IMR-90 (cell line): ENCODE data around the gene ATP2B2. TPM values are rescaled to one million over a fixed set of nuclear protein-coding genes. Genes with fewer than 3 reads are reported as not detected.

Experiments used
- ATAC-seq: fragments of 200-7000 bp; cut with Tn5 transposase; 2 replicates; pipeline ENCODE4 v1.9.1; 2020; ENCODE audit warnings: low read depth, mild to moderate bottlenecking, moderate library complexity
- BruUV-seq: library from RNA; stranded (reverse); fragments of 400-500 nt; replicated peaks from 2 replicates; lab custom pipeline; 2021; lab: Mats Ljungman, UMichigan
- CTCF ChIA-PET: fragments of 300-600 bp; formaldehyde crosslinking; extraction: SDS; loops from one replicate; lab custom pipeline; 2021; ENCODE audit warnings: antibody characterized with exemption; lab: Yijun Ruan, JAX
- POLR2A ChIA-PET: fragments of 300-600 bp; sonication (Branson Sonifier 250); formaldehyde crosslinking; loops from one replicate; lab custom pipeline; 2022; ENCODE audit warnings: antibody characterized with exemption; ENCODE audit not compliant: unreplicated experiment; lab: Charles Lee
- DNase-seq: peaks from one replicate; pipeline ENCODE4 v3.0.0; 2013
- H2AFZ ChIP-seq: replicated peaks from 2 replicates; pipeline ENCODE3; 2013; ENCODE audit warnings: low read length, mild to moderate bottlenecking; ENCODE audit not compliant: poor library complexity
- H2AK5ac ChIP-seq: 2 replicates; pipeline ENCODE4 v1.6.1; 2013; ENCODE audit warnings: low read depth, low read length, inconsistent platforms
- H2AK9ac ChIP-seq: replicated peaks from 2 replicates; pipeline ENCODE3; 2013; ENCODE audit warnings: mild to moderate bottlenecking, low read depth, low read length, moderate library complexity; ENCODE audit not compliant: poor library complexity
- H2BK120ac ChIP-seq: 2 replicates; pipeline ENCODE4 v1.6.1; 2013; ENCODE audit warnings: low read depth, low read length, inconsistent platforms
- H2BK15ac ChIP-seq: 3 replicates; pipeline ENCODE4 v1.6.1; 2013; ENCODE audit warnings: low read depth, low read length, inconsistent platforms
- H2BK20ac ChIP-seq: 2 replicates; pipeline ENCODE4 v1.6.1; 2013; ENCODE audit warnings: low read depth, mild to moderate bottlenecking, inconsistent platforms, low read length, moderate library complexity
- H2BK5ac ChIP-seq: 2 replicates; pipeline ENCODE4 v1.6.1; 2013; ENCODE audit warnings: mild to moderate bottlenecking, low read depth, low read length, inconsistent platforms; ENCODE audit not compliant: poor library complexity, severe bottlenecking
- H3K14ac ChIP-seq: replicated peaks from 2 replicates; pipeline ENCODE4 v1.6.1; 2013; ENCODE audit warnings: low read depth, low read length, inconsistent platforms
- H3K18ac ChIP-seq: 2 replicates; pipeline ENCODE4 v1.6.1; 2013; ENCODE audit warnings: low read depth, low read length, control low read depth
- H3K23ac ChIP-seq: 2 replicates; pipeline ENCODE4 v1.6.1; 2013; ENCODE audit warnings: low read depth, low read length, inconsistent platforms
- H3K27ac ChIP-seq: 2 replicates; pipeline ENCODE4 v1.5.1; 2013; ENCODE audit warnings: mild to moderate bottlenecking, control low read depth, low read length; ENCODE audit not compliant: insufficient read depth
- H3K27me3 ChIP-seq: 2 replicates; pipeline ENCODE4 v1.6.1; 2013; ENCODE audit warnings: low read length; ENCODE audit not compliant: control insufficient read depth, insufficient read depth
- H3K36me3 ChIP-seq: 2 replicates; pipeline ENCODE4 v1.6.1; 2013; ENCODE audit warnings: low read length, mixed read lengths; ENCODE audit not compliant: control insufficient read depth, insufficient read depth
- H3K4ac ChIP-seq: 2 replicates; pipeline ENCODE4 v1.6.1; 2013; ENCODE audit warnings: low read depth, low read length, inconsistent platforms
- H3K4me1 ChIP-seq: 2 replicates; pipeline ENCODE4 v1.6.1; 2013; ENCODE audit warnings: low read length, mixed read lengths; ENCODE audit not compliant: control insufficient read depth, insufficient read depth
- H3K4me2 ChIP-seq: 2 replicates; pipeline ENCODE4 v1.6.1; 2013; ENCODE audit warnings: low read depth, mild to moderate bottlenecking, control low read depth, low read length, moderate library complexity
- H3K4me3 ChIP-seq: 2 replicates; pipeline ENCODE4 v1.5.1; 2013; ENCODE audit warnings: low read depth, mild to moderate bottlenecking, control low read depth, low read length, moderate library complexity; ENCODE audit not compliant: insufficient read depth
- H3K56ac ChIP-seq: 2 replicates; pipeline ENCODE4 v1.6.1; 2013; ENCODE audit warnings: low read length, inconsistent platforms; ENCODE audit not compliant: insufficient read depth; ENCODE audit errors: extremely low read depth
- H3K79me1 ChIP-seq, 2 experiments: 2 replicates each; pipeline ENCODE4 v1.6.1; 2013; ENCODE audit warnings: low read length in 2 of 2, inconsistent platforms in 1 of 2, low read depth in 1 of 2
- H3K9ac ChIP-seq: 2 replicates; pipeline ENCODE4 v1.6.1; 2013; ENCODE audit warnings: low read depth, low read length, control low read depth
- H3K9me1 ChIP-seq: 2 replicates; pipeline ENCODE4 v1.6.1; 2013; ENCODE audit warnings: low read length, inconsistent platforms; ENCODE audit not compliant: insufficient read depth
- H3K9me3 ChIP-seq: 2 replicates; pipeline ENCODE4 v1.6.1; 2013; ENCODE audit warnings: low read length; ENCODE audit not compliant: control insufficient read depth, insufficient read depth
- H4K20me1 ChIP-seq: 2 replicates; pipeline ENCODE4 v1.6.1; 2013; ENCODE audit warnings: low read length, inconsistent platforms; ENCODE audit not compliant: insufficient read depth
- H4K5ac ChIP-seq: 2 replicates; pipeline ENCODE4 v1.6.1; 2013; ENCODE audit warnings: mild to moderate bottlenecking, low read depth, low read length, control low read depth
- H4K8ac ChIP-seq, 2 experiments: 2 replicates each; pipeline ENCODE4 v1.6.1; 2013; ENCODE audit warnings: low read depth in 2 of 2, low read length in 2 of 2, control low read depth in 1 of 2, inconsistent platforms in 1 of 2
- H4K91ac ChIP-seq: 2 replicates; pipeline ENCODE4 v1.6.1; 2013; ENCODE audit warnings: low read depth, low read length, inconsistent platforms; ENCODE audit not compliant: insufficient read depth
- BHLHE40 ChIP-seq: fragments of 150-350 bp; IDR thresholded peaks from 2 replicates; pipeline ENCODE4 v1.6.1; 2016; ENCODE audit warnings: mild to moderate bottlenecking, low read depth, low read length
- CEBPB ChIP-seq: IDR thresholded peaks from 2 replicates; pipeline ENCODE4 v1.6.1; 2012; ENCODE audit warnings: low read depth, low read length, improper control_type of control experiment
- CHD1 ChIP-seq: IDR thresholded peaks from 2 replicates; pipeline ENCODE4 v1.6.1; 2012; ENCODE audit warnings: low read depth, low read length, improper control_type of control experiment
- FOS ChIP-seq: fragments of 150-350 bp; IDR thresholded peaks from 2 replicates; pipeline ENCODE4 v1.6.1; 2016; ENCODE audit warnings: low read depth, low read length
- MAZ ChIP-seq: IDR thresholded peaks from 2 replicates; pipeline ENCODE4 v1.6.1; 2012; ENCODE audit warnings: low read depth, mild to moderate bottlenecking, low read length, improper control_type of control experiment, moderate library complexity, borderline replicate concordance
- NFE2L2 ChIP-seq: fragments of 150-350 bp; IDR thresholded peaks from 2 replicates; pipeline ENCODE4 v1.6.1; 2016; ENCODE audit warnings: low read depth, mild to moderate bottlenecking, low read length
- POLR2A ChIP-seq: IDR thresholded peaks from 2 replicates; pipeline ENCODE4 v1.6.1; 2012; ENCODE audit warnings: mild to moderate bottlenecking, low read depth, low read length
- WGBS, 2 experiments: methylation state at CpG; one replicate each; pipeline versions ENCODE4 v1.1.5 to v1.1.7; 2013; ENCODE audit warnings: missing lambda C conversion rate in 2 of 2; ENCODE audit not compliant: insufficient read length in 1 of 2; ENCODE audit errors: extremely low coverage in 2 of 2; 5-methylcytosine and 5-hydroxymethylcytosine counted together
- dilution Hi-C: fragments of 300-500 bp; cut with HindIII; formaldehyde crosslinking; loops from one replicate; pipeline ENCODE4 v1.14.3; 2018; ENCODE audit warnings: low sequenced_read_pairs; ENCODE audit not compliant: unreplicated experiment
- in situ Hi-C: fragments of 300-500 bp; cut with MboI; formaldehyde crosslinking; loops from 3 replicates; pipeline ENCODE4 v1.14.3; 2019; ENCODE audit warnings: low sequenced_read_pairs, inconsistent platforms, mixed read lengths
- intact Hi-C: fragments of 100-400 bp; cut with micrococcal nuclease; formaldehyde crosslinking; loops from 2 replicates; pipeline ENCODE4 v1.10.0; 2022
- polyA plus RNA-seq, 3 experiments: library from polyadenylated mRNA; depleted of rRNA; stranded (reverse); fragments of >200 nt; gene quantifications; 2 replicates each; pipeline ENCODE4 v1.2.3, GENCODE V29; 2012; ENCODE audit warnings: low replicate concordance in 1 of 3
- total RNA-seq: library from RNA; depleted of rRNA; stranded (reverse); fragments of >200 nt; gene quantifications from 2 replicates; pipeline ENCODE4 v1.2.3, GENCODE V29; 2012
- TF ChIP-seq, protein P1 (sequence below): conservative IDR thresholded peaks from 2 replicates; pipeline ENCODE4 v1.5.1; 2012; ENCODE audit warnings: mild to moderate bottlenecking, low read depth, low read length, improper control_type of control experiment
- TF ChIP-seq, protein P2 (sequence below): fragments of 150-350 bp; IDR thresholded peaks from 2 replicates; pipeline ENCODE4 v1.6.1; 2017; ENCODE audit warnings: mild to moderate bottlenecking, antibody characterized with exemption, low read length, low read depth

The ATP2B2 gene
- total and polyA plus RNA-seq, 2 of the 4 experiments (the other 2 are of a cell fraction): under 0.01 to 0.02 TPM

GRCh38 chr3:10526366-10526765, 21.0 kb upstream of the ATP2B2 start:
- POLR2A ChIA-PET: no interaction called here
- peaks cover 29% of the 10 kb centered on the region for H3K27me3 ChIP-seq

More at GRCh38 chr3:10526366-10526765, 21.0 kb upstream of the ATP2B2 start:
- Histone ChIP-seq H3K9me3 (no peaks in the 10 kb centered on the region), H4K8ac (no peak overlapping the region), H2BK20ac (no peak overlapping the region), H3K4me1 (no peaks in the 10 kb centered on the region), H3K79me1 (no peaks in the 10 kb centered on the region), H2BK15ac (no peak overlapping the region), H4K20me1 (no peaks in the 10 kb centered on the region), H3K36me3 (no peaks in the 10 kb centered on the region), H2AFZ (no peak overlapping the region), H4K5ac (no peak overlapping the region), H3K23ac (no peak overlapping the region), H3K27ac (no peak overlapping the region), H3K4me2 (no peak overlapping the region), H2AK5ac (no peak overlapping the region), H3K9ac (no peak overlapping the region), H3K4me3 (no peak overlapping the region), H3K18ac (no peak overlapping the region), H2BK120ac (no peak overlapping the region), H2AK9ac (no peak overlapping the region), H4K91ac (no peak overlapping the region), H3K9me1 (no peaks in the 10 kb centered on the region), H2BK5ac (no peak overlapping the region), H3K56ac (no peak overlapping the region), H3K14ac (no peak overlapping the region), H3K4ac (no peak overlapping the region)
- dilution Hi-C loops: no loop called here
- CTCF ChIA-PET: no interaction called here
- no peak for ATAC-seq
- no CpG with 5 or more reads among the region's 4 CpGs for WGBS, 2 experiments
- in situ Hi-C loops: no loop called here
- intact Hi-C loops: no loop called here
- TF ChIP-seq NFE2L2: no peak
- no peak for TF ChIP-seq CEBPB
- TF ChIP-seq, protein P1, sequence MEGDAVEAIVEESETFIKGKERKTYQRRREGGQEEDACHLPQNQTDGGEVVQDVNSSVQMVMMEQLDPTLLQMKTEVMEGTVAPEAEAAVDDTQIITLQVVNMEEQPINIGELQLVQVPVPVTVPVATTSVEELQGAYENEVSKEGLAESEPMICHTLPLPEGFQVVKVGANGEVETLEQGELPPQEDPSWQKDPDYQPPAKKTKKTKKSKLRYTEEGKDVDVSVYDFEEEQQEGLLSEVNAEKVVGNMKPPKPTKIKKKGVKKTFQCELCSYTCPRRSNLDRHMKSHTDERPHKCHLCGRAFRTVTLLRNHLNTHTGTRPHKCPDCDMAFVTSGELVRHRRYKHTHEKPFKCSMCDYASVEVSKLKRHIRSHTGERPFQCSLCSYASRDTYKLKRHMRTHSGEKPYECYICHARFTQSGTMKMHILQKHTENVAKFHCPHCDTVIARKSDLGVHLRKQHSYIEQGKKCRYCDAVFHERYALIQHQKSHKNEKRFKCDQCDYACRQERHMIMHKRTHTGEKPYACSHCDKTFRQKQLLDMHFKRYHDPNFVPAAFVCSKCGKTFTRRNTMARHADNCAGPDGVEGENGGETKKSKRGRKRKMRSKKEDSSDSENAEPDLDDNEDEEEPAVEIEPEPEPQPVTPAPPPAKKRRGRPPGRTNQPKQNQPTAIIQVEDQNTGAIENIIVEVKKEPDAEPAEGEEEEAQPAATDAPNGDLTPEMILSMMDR: no peak
- TF ChIP-seq CHD1: no peak
- no peak for TF ChIP-seq MAZ
- no peak for TF ChIP-seq FOS
- no peak for TF ChIP-seq BHLHE40
- TF ChIP-seq POLR2A: no peak
- TF ChIP-seq, protein P2, sequence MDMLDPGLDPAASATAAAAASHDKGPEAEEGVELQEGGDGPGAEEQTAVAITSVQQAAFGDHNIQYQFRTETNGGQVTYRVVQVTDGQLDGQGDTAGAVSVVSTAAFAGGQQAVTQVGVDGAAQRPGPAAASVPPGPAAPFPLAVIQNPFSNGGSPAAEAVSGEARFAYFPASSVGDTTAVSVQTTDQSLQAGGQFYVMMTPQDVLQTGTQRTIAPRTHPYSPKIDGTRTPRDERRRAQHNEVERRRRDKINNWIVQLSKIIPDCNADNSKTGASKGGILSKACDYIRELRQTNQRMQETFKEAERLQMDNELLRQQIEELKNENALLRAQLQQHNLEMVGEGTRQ: no peak
- DNase-seq: no peak
- no TSS peak for BruUV-seq
